Hematopoietic multipotent progenitor cell treated with erythropoietin and hydrocortisone succinate and interleukin-3 and kit ligand, for 4 days (in vitro differentiated cells): ENCODE results near the gene ARSA.
A peak's percentile ranks its signal among the peaks of the same experiment; 100 is the strongest.

Experiments
- DNase-seq: peaks from one replicate; pipeline ENCODE4 v3.0.0-alpha.2; 2015

The ARSA gene

DNA sequence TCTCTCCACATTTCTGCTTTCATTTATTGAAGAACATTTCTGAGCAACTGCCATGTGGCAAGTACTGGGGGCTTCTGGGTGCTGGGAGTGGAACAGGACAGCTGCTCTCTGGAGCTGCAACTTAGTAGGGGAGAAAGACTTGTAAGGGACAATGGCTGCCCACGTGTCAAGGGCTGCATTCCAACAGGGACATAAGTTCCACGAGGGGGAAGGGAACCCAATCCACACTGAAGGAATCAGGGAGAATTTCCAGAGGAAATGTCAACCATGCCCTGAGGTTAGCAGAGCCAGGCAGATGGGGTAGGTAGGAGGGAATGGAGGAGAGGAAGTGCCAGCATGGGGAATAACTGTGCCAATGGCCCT is 25.6 kb downstream of the ARSA start:
- no peak for DNase-seq

DNA sequence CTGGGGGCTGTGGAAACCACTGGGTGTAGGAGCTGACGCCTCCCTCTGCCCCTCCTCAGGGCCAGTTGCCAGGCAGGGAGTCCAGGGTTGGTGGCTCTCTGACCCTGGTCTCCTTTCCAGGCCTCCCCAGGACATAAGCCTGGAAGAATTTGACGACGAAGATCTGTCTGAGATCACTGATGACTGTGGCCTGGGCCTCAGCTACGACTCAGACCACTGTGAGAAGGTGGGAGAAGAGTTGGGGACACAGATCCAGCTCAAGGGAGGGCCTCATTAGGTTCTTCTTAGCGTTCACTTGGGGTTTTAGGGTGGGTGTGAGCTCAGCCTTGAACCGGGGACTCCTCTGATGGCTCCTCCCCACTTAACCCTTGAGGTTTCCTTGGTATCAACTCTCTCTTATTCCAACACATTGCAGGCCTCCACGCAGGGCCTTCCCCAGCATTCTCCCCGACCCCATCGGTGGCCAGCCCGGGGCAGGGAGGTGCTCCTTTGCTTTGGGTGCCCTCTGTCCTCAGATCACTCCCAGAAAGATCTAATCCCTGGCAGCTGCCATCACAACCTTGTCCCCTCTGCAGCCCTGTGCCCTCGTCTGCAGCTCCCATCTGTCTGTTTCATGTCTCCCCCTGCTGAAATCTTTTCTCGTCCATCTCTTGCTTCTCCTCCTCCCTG is 26.1 kb downstream of the ARSA start:
- no peak for DNase-seq

DNA sequence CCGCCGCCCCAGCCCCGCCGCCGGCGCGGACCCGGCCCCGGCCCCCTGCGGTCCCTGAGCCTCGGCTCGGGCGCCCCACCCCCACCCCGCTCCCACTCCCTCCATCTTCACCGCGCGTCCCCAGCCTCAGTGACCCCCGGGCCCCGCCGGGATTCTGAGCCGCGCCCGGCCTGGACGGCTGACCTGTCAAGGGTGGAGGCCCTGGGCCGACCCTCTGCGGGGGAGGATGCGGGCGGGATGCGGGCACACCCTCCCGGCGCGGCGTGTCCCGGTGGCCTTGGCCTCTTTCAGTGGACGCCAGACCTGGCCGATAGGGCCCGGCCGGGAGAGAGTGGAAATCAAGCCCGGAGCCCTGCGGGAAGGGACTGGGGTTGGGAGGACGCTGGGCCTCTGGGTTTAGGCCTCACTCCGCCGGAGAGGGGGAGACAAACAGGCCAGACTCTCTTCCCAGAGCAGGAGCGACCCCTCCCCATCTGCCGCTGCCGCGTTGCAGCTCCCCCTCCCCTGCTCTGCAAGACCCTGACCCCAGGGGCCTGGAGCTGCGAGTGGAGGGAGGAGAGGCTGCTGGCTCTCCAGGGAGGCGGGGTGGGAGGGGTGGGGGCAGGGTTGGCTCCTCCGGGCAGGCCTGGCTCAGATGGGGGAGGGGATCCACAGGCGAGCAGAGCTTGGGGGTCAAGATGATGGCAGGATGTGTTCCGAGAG is 26.8 kb downstream of the ARSA start:
- DNase-seq: no peak

DNA sequence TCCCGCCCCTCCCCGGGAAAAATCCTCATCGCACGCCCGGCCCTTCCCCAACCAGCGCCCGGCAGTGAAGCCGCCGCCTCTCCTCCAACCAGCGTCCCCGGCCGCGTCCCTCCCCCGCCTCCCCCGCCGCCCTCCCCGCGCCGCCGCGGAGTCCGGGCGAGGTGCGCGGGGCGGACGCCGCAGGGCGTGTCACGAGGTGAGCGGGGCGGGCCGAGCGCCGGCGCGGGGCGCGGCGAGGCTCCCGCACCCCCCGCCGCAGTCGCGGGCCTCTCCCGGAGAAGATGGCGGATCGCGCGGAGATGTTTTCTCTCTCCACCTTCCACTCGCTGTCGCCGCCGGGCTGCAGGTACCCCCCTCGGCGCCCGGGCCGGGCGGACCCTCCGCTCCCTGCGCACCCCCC is 27.4 kb downstream of the ARSA start, which contains the start of gene MAPK8IP2:
MAPK8IP2 (plus strand) TSS at position 256 of the 400 bp plus-strand sequence; CDS start at position 282, 26 bp downstream.
- no peak for DNase-seq

DNA sequence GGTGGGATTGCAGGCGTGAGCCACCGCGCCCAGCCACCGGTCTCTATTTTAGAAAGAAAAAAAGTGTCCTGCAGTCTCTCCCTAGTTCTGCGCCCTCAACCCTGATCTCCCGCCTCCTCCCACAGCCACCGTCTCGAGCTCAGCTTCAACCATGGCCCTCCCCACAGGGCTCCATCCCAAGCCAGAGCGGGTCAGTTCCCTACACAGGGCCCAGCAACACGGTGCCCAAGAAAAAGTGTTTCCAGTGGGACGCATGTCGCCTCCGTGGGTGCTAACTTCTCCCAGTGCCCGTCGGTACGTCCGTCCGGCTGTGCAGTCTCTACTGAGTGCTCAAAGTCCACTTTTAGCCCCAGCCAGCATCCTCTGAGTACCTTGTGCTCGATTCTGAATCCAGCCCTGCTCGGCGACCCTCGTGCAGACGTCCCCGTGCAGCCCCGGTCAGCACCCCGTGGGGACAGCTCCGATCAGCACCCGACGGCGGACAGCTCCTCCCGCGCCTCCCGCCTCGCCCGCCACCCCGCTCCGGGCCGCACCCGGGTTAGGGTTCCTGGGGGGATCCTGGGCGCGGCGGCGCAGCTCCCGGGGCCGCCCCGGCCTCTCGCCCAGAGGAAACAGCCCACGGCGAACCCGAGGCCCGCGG is 28.0 kb downstream of the ARSA start:
- DNase-seq: peak; percentile 75

DNA sequence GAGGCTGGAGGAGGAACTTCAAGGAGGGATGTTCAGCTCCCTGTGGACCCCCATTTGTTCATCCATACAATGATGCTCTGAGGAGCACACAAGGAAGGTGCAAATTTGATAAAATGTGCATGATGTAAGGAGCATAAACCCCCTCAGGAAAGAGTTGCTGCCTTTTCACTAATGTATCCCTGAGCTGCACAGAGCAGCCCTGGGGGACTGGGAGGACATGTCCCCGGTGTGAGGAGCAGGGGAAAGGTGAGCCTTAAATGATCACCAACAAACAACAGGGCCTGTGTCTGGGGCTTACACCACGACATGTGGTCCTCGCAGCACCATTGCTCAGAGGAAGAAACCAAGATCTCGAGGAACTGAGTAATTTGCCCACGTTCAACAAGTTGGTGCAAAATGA is 30.9 kb downstream of the ARSA start:
- no peak for DNase-seq

DNA sequence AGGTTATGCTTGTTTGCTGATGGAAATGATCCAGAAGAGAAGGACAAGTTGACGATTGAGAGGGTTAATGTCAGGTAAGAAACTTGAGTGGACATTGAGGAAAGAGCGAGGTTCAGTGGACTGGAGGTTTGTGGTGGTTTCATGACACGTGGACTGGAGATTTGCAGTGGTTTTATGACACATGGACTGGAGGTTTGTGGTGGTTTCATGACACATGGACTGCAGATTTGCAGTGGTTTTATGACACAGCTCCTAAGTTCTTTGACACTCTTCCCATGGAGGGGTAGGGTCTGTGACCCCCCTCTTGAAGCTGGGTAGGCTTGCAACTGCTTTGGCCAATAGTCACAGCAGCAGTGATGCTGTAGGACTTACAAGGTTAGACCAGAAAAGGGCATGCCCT is 32.8 kb downstream of the ARSA start:
- no peak for DNase-seq

DNA sequence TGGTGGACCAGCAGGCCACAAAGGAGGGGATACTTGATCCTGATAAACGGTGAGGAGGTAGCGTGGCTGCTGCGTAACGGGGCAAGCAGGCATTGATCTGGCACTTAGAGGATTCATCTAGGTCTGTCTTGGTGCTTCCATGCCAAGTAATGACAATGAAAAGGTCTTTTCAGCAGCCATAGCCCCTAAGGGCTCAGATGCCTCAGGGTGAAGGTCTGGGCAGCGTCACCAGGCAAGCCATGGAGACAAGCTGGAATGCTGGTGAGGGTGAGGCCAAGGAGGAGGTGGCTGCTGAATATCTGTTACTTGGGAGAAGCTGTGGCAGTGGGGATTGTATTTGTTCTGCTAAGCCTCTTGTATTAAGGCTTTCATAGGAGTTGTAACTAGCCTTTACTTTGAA is 40.5 kb downstream of the ARSA start:
- DNase-seq: no peak

DNA sequence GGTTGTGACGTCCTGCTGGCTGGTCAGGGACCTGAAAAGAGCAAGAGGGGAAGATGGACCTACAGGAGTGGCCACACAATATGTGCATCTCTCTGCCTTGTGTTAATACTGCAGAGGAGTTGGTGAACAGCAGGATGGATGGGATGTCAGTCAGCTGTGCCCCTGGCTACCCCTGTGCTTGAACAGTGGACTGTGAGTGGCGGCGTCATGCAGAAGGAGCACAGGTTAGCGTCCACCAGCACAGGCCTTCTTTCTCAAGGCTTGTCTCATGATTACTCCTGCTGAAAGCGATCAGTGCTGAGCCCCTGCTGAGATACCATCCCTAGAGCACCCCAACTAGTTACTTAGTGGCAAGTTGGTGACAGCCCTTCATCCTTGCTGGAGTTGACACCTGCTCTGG is 41.5 kb downstream of the ARSA start:
- DNase-seq: no peak

DNA sequence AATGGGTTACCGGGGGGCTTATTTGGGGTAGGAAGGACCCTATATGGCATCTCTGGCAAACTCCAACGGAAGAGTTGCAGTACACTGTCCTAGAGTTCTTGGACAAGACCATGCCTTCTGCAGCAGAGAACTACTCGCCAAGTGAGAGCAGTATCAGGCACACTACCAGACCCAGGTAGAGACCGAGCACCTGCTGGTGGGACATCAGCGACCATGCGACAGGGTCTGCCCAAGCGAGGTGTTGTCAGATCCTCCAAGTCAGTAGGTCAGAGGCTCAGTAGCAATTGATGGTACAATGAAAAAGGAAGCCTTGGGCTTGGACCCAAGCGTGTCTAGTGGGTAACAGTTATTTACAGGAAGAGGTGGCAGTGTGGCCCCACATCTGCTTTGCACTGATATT is 42.2 kb downstream of the ARSA start:
- no peak for DNase-seq

DNA sequence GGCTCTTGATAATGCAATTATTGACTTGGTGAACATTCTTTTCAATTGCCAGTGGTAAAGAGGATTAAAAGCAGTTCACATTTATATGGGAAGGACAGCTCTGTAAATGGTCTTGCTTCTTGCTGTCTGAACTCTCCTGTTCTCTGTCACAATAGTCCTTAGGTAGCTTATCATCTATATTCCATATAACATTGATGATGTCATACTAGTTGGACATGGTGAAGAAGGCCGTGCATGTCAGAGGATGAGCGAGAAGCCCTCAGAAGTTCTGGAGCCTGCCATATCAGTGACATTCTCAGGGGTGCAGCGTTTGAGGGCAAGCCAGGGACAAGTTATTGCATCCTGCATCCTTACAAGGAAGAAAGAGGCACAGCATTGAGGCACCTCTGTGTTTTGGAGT is 42.7 kb downstream of the ARSA start:
- no peak for DNase-seq

DNA sequence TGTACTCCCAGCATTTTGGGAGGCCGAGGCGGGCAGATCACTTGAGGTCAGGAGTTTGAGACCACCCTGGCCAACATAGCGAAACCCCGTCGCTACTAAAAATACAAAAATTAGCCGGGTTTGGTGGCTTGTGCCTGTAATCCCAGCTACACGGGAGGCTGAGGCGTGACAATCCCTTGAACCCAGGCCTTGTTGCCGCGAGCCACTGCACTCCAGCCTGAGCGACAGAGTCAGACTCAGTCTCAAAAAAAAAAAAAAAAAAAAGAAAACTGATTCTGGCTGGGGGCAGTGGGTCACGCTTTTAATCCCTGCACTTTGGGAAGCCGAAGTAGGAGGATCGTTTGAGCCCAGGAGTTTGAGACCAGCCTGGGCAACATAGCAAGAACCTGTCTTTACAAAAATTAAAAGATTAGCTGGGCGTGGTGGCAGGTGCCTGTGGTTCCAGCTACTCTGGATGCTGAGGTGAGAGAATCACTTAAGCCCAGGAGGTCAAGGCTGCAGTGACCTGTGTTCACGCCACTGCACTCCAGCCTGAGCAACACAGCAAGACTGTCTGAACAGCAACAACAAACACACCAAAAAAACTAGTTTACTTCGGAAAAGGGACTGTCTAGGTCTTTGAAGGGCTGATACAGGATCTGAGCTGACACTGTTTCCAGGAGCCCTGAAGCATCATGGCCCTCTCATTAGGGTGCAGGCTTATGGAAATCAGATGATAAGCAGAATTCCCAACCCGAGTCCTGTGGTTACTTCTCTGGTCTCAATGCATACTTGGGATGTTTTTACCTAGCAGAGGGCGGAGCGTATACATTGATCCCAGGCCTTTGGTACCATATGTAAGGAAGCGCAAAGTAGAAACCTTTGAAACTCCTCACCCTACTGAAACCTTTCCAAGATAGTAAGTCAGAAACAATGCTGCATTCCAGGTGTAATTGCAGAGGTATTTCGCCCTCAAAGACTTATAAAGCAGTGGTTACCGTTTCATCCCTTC is 43.6 kb downstream of the ARSA start:
- no peak for DNase-seq

DNA sequence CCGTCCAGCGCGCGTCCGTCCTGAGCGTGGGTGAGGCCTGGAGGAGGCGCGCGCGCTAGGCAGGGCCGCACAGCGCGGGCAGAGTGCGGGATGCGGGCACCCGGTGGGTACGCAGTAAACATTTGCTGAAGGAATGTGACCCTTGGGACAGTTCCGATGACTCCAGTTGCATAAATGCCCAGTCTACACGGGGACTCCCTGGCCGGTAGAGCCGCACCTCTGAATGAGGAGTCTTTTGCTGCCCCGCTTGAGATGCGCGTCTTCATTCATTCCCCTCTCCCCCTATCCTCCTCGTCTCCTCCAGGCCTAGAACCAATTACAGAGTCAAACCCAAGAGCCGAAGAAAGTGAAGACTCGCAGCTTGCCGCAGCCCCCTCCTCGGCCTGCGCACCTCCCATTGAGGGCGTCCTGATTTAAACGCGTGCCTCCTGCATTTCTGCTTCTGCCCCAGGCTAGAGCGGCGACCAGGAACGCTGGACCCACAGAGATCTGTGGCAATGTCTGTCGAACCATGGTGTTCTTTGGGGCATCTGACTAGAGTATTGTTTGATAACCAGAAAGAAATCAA is 44.6 kb downstream of the ARSA start:
- DNase-seq: no peak

DNA sequence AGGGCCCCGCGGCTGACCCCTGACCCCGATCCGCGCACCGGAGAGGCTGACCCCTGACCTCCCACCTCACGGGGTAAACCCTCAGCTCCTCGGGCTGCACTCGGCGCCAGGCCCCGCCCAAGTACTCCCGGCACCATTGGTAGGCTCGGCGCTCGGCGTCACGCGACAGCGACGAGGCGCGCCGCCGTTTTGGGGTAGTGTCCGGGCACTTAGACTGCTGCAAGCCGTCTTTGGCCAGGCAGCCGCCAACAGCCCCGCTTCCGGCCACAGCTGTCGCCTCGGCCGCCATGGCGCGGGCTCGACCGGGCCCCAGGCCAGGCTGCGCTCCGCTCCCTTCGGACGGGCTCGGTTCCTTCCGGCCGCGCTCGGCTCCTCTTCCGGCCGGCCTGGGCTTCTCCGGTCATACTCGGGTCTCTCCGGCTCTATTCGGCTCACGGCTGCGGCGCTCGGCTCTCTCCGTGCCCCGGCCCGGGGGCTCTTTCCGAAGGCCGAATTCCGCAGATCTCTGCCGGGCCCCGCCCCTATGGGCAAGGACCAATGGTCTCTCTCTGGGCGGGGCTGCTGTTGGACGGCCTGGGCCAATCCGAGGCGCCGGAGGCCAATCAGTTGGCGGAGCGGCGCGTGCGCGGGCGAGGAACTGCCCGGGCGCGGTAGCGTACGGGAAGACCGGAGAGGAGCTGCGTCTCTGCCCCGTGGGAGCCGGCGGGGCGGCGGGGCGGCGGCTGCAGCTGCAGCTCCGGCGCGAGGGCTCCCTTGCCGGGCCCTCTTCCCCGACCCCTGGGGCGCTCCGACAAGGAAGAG is 45.3 kb downstream of the ARSA start, which contains the start of gene CHKB:
CHKB (minus strand) TSS at position 357 of the 801 bp plus-strand sequence; CDS start at position 289, 68 bp downstream.
- peak; percentile 100 for DNase-seq

DNA sequence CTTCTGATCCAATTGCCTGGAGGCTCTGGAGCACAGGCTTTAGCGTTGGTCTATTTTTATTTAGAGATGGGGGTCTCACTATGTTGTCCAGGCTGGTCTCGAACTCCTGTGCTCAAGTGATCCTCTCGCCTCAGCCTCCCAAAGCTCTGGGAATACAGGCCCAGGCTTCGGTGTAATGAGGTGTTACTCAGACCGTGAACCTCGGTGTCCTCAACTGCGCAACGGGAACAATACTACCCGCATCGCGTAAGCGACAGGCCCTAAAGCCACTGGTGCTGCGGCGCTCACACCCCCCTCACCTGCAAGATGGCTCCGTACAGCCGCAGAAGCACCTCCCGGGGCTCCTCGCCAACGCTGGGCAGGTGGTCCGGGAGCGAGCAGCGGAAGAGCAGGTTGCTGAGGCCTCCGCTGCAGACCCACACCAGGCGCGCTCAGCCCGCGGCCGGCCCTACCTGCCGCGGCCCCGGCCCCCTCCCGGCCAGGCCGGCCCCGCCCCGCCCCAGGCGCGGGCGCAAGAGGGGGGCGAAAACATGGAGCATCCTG is 45.9 kb downstream of the ARSA start:
- DNase-seq: peak; percentile 49

DNA sequence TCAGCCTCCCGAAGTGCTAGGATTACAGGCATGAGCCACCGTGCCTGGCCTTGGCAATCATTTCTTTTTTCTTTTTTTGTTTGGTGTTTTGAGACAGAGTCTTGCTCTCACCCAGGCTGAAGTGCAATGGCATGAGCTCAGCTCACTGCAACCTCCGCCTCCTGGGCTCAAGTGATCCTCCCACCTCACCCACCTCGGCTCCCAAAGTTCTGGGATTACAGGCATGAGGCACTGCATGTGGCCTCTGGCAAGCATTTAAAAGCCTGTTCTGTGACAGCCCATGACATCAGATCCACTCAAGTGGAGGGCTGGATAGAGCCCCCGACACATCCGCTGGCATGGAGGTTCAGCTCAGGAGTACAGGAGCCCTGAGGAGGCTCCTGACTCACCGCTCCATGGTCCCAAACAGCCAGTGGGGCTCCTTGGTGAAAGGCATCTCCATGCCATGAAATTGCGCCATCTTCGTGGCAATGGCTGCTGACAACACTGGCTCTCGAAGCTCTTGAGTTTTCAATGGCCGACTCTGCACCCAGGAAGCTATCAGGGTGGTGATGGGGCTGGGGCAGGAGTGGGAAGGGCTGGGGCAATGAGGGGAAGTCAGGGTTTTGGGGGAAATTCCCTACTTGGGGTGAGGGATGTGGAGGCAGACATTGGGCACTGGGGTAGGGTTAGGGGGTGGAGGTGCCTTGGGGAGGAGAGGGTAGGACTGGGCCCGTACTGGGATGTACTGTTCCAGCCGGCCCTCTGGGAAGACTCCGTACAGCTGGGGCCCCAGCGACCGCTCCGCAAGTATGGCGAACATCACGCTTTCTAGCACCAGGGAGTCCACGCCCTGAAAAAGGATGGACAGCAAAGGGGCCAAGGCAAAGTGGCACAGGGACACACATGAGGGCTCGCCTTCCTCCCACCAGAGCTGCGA is 46.7 kb downstream of the ARSA start:
- no peak for DNase-seq

DNA sequence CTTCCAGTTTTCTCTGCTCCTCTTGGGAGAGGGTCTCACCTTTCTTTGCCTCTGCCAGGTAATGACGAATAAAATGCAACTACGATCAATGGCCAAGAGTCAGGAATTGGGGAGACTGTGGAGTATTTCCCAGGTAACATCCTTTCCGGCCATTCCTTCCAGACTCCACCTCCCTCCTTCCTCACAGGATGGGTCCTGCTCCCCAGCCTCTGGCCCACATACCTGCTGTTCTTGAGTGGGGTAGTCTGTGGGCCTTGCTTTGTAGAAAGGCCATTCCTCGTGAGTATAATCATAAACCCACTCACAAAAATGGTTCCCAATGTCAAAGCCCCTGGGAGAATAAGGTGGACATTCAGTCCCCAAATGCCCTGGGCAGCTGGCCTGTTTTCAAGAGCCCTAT is 48.2 kb downstream of the ARSA start:
- no peak for DNase-seq

DNA sequence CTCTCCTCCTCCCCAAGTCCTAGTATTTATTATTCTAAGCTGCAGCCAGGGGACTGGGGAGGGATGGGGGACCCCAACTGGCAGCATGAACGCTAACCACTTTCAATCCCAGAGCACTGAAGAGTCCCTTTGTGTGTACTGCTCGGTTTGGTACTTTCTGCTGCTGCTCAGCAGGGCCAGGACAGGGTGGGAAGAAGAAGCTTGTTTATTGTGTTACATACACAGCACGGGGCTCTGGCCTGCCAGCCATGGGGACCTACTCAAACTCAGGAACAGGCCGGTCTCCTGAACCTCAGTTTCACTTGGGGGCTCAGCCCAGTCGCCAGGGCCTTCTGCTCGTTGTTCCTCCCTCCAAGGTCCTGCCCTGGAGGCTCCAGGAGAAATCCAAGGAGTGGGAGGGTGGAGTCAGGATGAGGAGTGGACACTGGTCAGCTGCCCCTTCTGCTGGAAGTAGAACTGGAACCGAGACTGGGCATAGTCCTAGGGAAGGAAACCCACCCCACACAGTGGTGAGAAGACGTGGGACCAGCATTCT is 49.1 kb downstream of the ARSA start:
- DNase-seq: no peak

DNA sequence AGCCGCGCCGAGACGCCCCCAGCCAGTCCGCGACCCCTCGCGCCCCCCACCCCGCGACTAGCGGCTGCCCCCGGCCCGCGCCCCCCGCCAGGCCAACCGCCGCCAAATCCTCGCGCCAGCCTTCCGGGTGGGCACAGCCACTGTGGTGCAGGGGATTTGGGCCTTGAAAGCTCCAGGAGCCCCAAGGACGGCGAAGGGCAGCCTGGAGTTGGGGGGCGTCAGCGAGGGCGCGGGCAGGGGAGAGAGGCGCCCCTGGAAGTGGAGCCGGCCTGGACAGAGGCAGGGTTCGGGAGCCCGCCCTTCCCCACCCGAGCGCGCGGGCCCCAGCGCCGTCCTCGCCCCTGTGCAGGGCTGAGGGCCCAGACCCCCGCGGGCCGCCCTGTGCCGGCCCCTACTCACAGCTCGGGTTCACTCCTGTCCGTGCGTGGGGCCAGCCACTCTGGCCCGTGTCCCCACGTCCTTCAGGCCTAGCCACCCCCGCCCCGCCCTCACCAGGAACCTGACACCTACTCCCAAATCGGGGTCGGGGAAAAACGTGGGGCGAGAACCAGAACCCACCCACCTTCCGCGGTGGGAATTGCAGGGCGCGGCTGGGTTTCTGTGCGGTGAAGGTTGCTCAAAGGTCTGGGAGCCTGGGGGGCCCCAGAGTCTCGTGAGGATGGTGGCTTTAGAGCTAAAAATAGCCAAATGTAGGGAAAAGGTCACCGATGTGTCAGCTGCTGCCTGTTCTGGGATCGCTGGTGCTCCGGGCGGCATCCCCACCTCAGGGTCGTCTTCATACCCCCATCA is 49.8 kb downstream of the ARSA start, which contains the start of gene CPT1B:
CPT1B (minus strand) TSS at position 441 of the 789 bp plus-strand sequence. CDS start 512 bp downstream, outside the sequence.
- DNase-seq: no peak
